HepG2 (cell line): Measurements from ENCODE around the gene PHF8.

Experiments used
- CBX5 ChIP-seq: sonication (generic); formaldehyde crosslinking; IDR thresholded peaks from 2 replicates; pipeline ENCODE4 v1.4.0; 2020; ENCODE audit warnings: missing genetic modification reagents, borderline replicate concordance
- CHD2 ChIP-seq: IDR thresholded peaks from 2 replicates; pipeline ENCODE4 v1.6.1; 2011; ENCODE audit warnings: low read depth, low read length, improper control_type of control experiment
- RAD21 ChIP-seq: fragments of 450-650 bp; formaldehyde crosslinking; IDR thresholded peaks from 2 replicates; pipeline ENCODE4 v1.5.0; 2020; ENCODE audit warnings: mild to moderate bottlenecking
- ZNF274 ChIP-seq: sonication (generic); formaldehyde crosslinking; IDR thresholded peaks from 2 replicates; pipeline ENCODE4 v1.5.1; 2020; ENCODE audit warnings: mild to moderate bottlenecking, missing genetic modification reagents
- ZZZ3 ChIP-seq: sonication (generic); formaldehyde crosslinking; IDR thresholded peaks from 2 replicates; pipeline ENCODE4 v1.4.0; 2020; ENCODE audit warnings: missing genetic modification reagents, mild to moderate bottlenecking, borderline replicate concordance
- TF ChIP-seq, protein P1 (sequence below): sonication (generic); formaldehyde crosslinking; IDR thresholded peaks from 2 replicates; pipeline ENCODE4 v1.4.0; 2020; ENCODE audit warnings: missing genetic modification reagents
- TF ChIP-seq, protein P2 (sequence below): sonication (generic); formaldehyde crosslinking; IDR thresholded peaks from 2 replicates; pipeline ENCODE4 v1.5.1; 2020; ENCODE audit warnings: missing genetic modification reagents, mild to moderate bottlenecking, borderline replicate concordance

DNA sequence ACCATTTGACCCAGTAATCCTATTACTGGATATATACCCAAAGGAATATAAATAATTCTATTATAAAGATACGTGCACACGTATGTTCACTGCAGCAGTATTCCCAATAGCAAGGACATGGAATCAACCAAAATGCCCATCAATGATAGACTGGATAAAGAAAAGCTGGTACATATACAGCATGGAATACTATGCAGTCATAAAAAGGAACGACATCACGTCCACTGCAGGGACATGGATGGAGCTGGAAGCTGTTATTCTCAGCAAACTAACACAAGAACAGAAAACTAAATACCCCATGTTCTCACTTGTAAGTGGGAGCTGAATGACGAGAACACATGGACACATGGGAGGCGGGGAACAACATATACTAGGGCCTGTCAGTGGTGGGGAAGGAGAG is 69.7 kb downstream of the PHF8 start:
- TF ChIP-seq ZZZ3 (CRISPR knock-in tag) (no peak), CHD2 (no peak), CBX5 (CRISPR knock-in tag) (no peak), ZNF274 (CRISPR knock-in tag) (no peak), RAD21 (CRISPR knock-in tag) (no peak)
- TF ChIP-seq, protein P1, sequence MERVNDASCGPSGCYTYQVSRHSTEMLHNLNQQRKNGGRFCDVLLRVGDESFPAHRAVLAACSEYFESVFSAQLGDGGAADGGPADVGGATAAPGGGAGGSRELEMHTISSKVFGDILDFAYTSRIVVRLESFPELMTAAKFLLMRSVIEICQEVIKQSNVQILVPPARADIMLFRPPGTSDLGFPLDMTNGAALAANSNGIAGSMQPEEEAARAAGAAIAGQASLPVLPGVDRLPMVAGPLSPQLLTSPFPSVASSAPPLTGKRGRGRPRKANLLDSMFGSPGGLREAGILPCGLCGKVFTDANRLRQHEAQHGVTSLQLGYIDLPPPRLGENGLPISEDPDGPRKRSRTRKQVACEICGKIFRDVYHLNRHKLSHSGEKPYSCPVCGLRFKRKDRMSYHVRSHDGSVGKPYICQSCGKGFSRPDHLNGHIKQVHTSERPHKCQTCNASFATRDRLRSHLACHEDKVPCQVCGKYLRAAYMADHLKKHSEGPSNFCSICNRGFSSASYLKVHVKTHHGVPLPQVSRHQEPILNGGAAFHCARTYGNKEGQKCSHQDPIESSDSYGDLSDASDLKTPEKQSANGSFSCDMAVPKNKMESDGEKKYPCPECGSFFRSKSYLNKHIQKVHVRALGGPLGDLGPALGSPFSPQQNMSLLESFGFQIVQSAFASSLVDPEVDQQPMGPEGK: no peak
- TF ChIP-seq, protein P2, sequence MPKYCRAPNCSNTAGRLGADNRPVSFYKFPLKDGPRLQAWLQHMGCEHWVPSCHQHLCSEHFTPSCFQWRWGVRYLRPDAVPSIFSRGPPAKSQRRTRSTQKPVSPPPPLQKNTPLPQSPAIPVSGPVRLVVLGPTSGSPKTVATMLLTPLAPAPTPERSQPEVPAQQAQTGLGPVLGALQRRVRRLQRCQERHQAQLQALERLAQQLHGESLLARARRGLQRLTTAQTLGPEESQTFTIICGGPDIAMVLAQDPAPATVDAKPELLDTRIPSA (CRISPR knock-in tag): no peak
